Right atrium auricular region (tissue), 2 donors: Measurements from ENCODE around the gene HSPG2. TPM values are rescaled to one million over a fixed set of nuclear protein-coding genes. Genes with fewer than 3 reads are reported as not detected.

ENCODE experiments used
- DNase-seq: peaks from one replicate; pipeline ENCODE4 v3.0.0-alpha.2; 2019; ENCODE audit warnings: low spot score
- H3K27ac ChIP-seq, 2 donors: fragments of 200-600 bp; sonication (generic); 1 replicate in 1 of 2; 2 replicates in 1 of 2; pipeline ENCODE4 v1.5.1; 2016 to 2019
- H3K27me3 ChIP-seq, 2 donors: fragments of 200-600 bp; sonication (generic); one replicate each; pipeline versions ENCODE4 v1.5.1 to v1.6.0; 2017 to 2019
- H3K36me3 ChIP-seq: fragments of 200-600 bp; sonication (generic); one replicate; pipeline ENCODE4 v1.5.1; 2016
- H3K4me1 ChIP-seq, 2 donors: fragments of 200-600 bp; sonication (generic); one replicate each; pipeline versions ENCODE4 v1.5.1 to v1.6.0; 2017 to 2019
- H3K4me3 ChIP-seq, 2 donors: fragments of 200-600 bp; sonication (generic); 1 replicate in 1 of 2; 2 replicates in 1 of 2; pipeline ENCODE4 v1.5.1; 2017 to 2019; ENCODE audit warnings: mild to moderate bottlenecking in 1 of 2, moderate library complexity in 1 of 2
- H3K9me3 ChIP-seq, 2 donors: fragments of 200-600 bp; sonication (generic); one replicate each; pipeline ENCODE4 v1.5.1; 2019
- CTCF ChIP-seq, 2 donors: fragments of 200-600 bp; sonication (generic); IDR thresholded peaks; one replicate each; pipeline ENCODE4 v1.5.1; 2019; ENCODE audit warnings: antibody characterized with exemption in 2 of 2
- total RNA-seq, 2 donors: library from RNA; depleted of rRNA; stranded (reverse); fragments of >200 nt; gene quantifications; one replicate each; pipeline ENCODE4 v1.1.0, GENCODE V29; 2016

HSPG2 gene
- total RNA-seq, 2 donors from 2014 or later: 424 to 557 TPM

GRCh38 chr1:21913258-21913657 lies 23.9 kb downstream of the HSPG2 start:
- H3K27me3 ChIP-seq: no peaks in the 10 kb centered on the region
- H3K4me1 ChIP-seq: peaks cover 0 to 100% of the 10 kb centered on the region in 2 donors
- DNase-seq: no peak
- H3K9me3 ChIP-seq: no peaks in the 10 kb centered on the region
- peak overlapping the region; percentile 91 to 94 for H3K27ac ChIP-seq
- TF ChIP-seq CTCF (IDR thresholded peaks at IDR 0.05): no peak
- no peak overlapping the region for H3K4me3 ChIP-seq
- H3K36me3 ChIP-seq: peaks cover 13% of the 10 kb centered on the region

GRCh38 chr1:21912038-21912758 lies 24.9 kb downstream of the HSPG2 start:
- no peaks in the 10 kb centered on the region for H3K9me3 ChIP-seq
- H3K4me3 ChIP-seq: no peak overlapping the region
- peaks cover 5% of the 10 kb centered on the region for H3K36me3 ChIP-seq
- no peak for DNase-seq
- peaks cover 0 to 100% of the 10 kb centered on the region in 2 donors for H3K4me1 ChIP-seq
- no peak for TF ChIP-seq CTCF (IDR thresholded peaks at IDR 0.05)
- peak overlapping the region; percentile 91 to 94 for H3K27ac ChIP-seq
- no peaks in the 10 kb centered on the region for H3K27me3 ChIP-seq

GRCh38 chr1:21911205-21912001 lies 25.7 kb downstream of the HSPG2 start:
- no peak for DNase-seq
- no peaks in the 10 kb centered on the region for H3K9me3 ChIP-seq
- H3K4me1 ChIP-seq: peaks cover 0 to 100% of the 10 kb centered on the region in 2 donors
- H3K36me3 ChIP-seq: peaks cover 5% of the 10 kb centered on the region
- no peak for TF ChIP-seq CTCF (IDR thresholded peaks at IDR 0.05)
- no peak overlapping the region for H3K4me3 ChIP-seq
- peak overlapping the region; percentile 91 to 94 for H3K27ac ChIP-seq
- no peaks in the 10 kb centered on the region for H3K27me3 ChIP-seq

GRCh38 chr1:21910558-21911204 lies 26.4 kb downstream of the HSPG2 start:
- Histone ChIP-seq H3K4me1 (peaks cover 0 to 100% of the 10 kb centered on the region in 2 donors), H3K27ac (peak overlapping the region; percentile 91 to 94), H3K36me3 (peaks cover 2% of the 10 kb centered on the region), H3K9me3 (no peaks in the 10 kb centered on the region), H3K27me3 (no peaks in the 10 kb centered on the region), H3K4me3 (no peak overlapping the region)
- TF ChIP-seq CTCF (IDR thresholded peaks at IDR 0.05): no peak
- DNase-seq: no peak

GRCh38 chr1:21909787-21910503 lies 27.2 kb downstream of the HSPG2 start:
- Histone ChIP-seq H3K4me1 (peaks cover 0 to 100% of the 10 kb centered on the region in 2 donors), H3K36me3 (no peaks in the 10 kb centered on the region), H3K27me3 (no peaks in the 10 kb centered on the region), H3K9me3 (no peaks in the 10 kb centered on the region), H3K27ac (peak overlapping the region; percentile 91 to 94), H3K4me3 (no peak overlapping the region)
- no peak for TF ChIP-seq CTCF (IDR thresholded peaks at IDR 0.05)
- peak; percentile 89 for DNase-seq
